ENCODE data around the gene ADAMTS5.

GRCh38 chr21:26982767-26983166, 15.9 kb upstream of the ADAMTS5 start:
- TF ChIP-seq POLR2AphosphoS5 (IDR thresholded peaks at IDR 0.05) (no peak), POLR2A (IDR thresholded peaks at IDR 0.05) (no peak)
- TF ChIP-seq, protein P1, sequence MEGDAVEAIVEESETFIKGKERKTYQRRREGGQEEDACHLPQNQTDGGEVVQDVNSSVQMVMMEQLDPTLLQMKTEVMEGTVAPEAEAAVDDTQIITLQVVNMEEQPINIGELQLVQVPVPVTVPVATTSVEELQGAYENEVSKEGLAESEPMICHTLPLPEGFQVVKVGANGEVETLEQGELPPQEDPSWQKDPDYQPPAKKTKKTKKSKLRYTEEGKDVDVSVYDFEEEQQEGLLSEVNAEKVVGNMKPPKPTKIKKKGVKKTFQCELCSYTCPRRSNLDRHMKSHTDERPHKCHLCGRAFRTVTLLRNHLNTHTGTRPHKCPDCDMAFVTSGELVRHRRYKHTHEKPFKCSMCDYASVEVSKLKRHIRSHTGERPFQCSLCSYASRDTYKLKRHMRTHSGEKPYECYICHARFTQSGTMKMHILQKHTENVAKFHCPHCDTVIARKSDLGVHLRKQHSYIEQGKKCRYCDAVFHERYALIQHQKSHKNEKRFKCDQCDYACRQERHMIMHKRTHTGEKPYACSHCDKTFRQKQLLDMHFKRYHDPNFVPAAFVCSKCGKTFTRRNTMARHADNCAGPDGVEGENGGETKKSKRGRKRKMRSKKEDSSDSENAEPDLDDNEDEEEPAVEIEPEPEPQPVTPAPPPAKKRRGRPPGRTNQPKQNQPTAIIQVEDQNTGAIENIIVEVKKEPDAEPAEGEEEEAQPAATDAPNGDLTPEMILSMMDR (IDR thresholded peaks at IDR 0.05): no peak
